ENCODE data around the gene GSTCD. TPM values are rescaled to one million over a fixed set of nuclear protein-coding genes. Genes with fewer than 3 reads are reported as not detected.
A peak's percentile ranks its signal among the peaks of the same experiment; 100 is the strongest.
"Not testable (repeated sequence)": the region's sequence is repeated elsewhere in the genome, so short reads cannot be mapped to it uniquely, and the experiment has no call there.

The GSTCD gene
- total RNA-seq, 2 experiments from 2014 or later = 20.2 to 22.3 TPM

GRCh38 chr4:105686571-105686970 is 22.0 kb upstream of the GSTCD start:
- H3K27ac ChIP-seq (ENCODE audit: low read depth, low read length, poor library complexity, severe bottlenecking) = no peak overlapping the region
- H3K4me1 ChIP-seq (ENCODE audit: insufficient read depth, low read length, poor library complexity, severe bottlenecking) = no peaks in the 10 kb centered on the region
- H3K9me2 ChIP-seq (ENCODE audit: insufficient read depth, low read length) = no peaks in the 10 kb centered on the region
- H3K4me3 ChIP-seq (ENCODE audit: low read depth, low read length, poor library complexity, severe bottlenecking) = no peak overlapping the region
- peaks cover 83% of the 10 kb centered on the region for H3K36me3 ChIP-seq (ENCODE audit: insufficient read depth, low read length)
- DNase-seq (ENCODE audit: low spot score) = no peak
- H3K9me3 ChIP-seq (ENCODE audit: low read length) = no peaks in the 10 kb centered on the region
- no TSS peak for BruUV-seq (replicated peaks)
- no peaks in the 10 kb centered on the region for H4K20me1 ChIP-seq (ENCODE audit: insufficient read depth, low read length)
- TF ChIP-seq EZH2phosphoT487 (IDR thresholded peaks at IDR 0.05; ENCODE audit: borderline replicate concordance, low read depth, low read length) (no peak), CTCF (conservative IDR thresholded peaks at IDR 0.05; ENCODE audit: low read length) (no peak)
- no peak overlapping the region for H2AFZ ChIP-seq (ENCODE audit: low read length)
- CTCF ChIA-PET (ENCODE audit: unreplicated experiment) = no interaction called here
- intact Hi-C loops (cut with micrococcal nuclease; ENCODE audit: unreplicated experiment) = no loop called here
- H3K4me2 ChIP-seq (ENCODE audit: low read length) = no peak overlapping the region
- no peaks in the 10 kb centered on the region for H3K79me2 ChIP-seq (ENCODE audit: insufficient read depth, low read depth, low read length)
- POLR2A ChIA-PET = no interaction called here

DNA sequence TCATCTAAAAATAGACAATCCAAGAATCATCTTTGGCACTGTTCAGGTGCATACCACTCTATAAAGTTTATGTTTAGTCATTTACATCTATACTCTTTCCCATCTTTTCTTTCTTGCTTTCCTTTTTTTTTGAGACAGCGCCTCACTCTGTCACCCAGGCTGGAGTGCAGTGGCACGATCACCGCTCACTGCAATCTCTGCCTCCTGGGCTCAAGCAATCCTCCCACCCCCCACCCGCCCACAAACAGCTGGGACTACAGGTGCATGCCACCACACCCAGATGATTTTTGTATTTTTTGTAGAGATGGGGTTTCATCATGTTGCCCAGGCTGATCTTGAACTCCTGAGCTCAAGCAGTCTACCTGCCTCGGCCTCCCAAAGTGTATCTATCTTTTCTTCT is 13.8 kb upstream of the GSTCD start:
- 0 out of 2 replicates have a peak, but pooled peaks have one; percentile 22 for TF ChIP-seq CTCF (conservative IDR thresholded peaks at IDR 0.05; ENCODE audit: low read length)
- H3K4me2 ChIP-seq (ENCODE audit: low read length); H2AFZ ChIP-seq (ENCODE audit: low read length); intact Hi-C loops (cut with micrococcal nuclease; ENCODE audit: unreplicated experiment); H3K9me3 ChIP-seq (ENCODE audit: low read length); H3K9me2 ChIP-seq (ENCODE audit: insufficient read depth, low read length); BruUV-seq (replicated peaks); H4K20me1 ChIP-seq (ENCODE audit: insufficient read depth, low read length); H3K4me1 ChIP-seq (ENCODE audit: insufficient read depth, low read length, poor library complexity, severe bottlenecking); H3K27ac ChIP-seq (ENCODE audit: low read depth, low read length, poor library complexity, severe bottlenecking); H3K79me2 ChIP-seq (ENCODE audit: insufficient read depth, low read depth, low read length); H3K4me3 ChIP-seq (ENCODE audit: low read depth, low read length, poor library complexity, severe bottlenecking): not testable (repeated sequence)
- H3K36me3 ChIP-seq (ENCODE audit: insufficient read depth, low read length) = peaks cover 87% of the 10 kb centered on the region
- ChIA-PET CTCF (ENCODE audit: unreplicated experiment) (interaction anchor here (0.6 kb wide), 2 partner anchors 70 to 301 kb away, joined by 4 to 6 read pairs; no protein-coding TSS in a partner anchor), POLR2A (interaction anchor here (0.9 kb wide), 1 partner anchor 21 kb away, joined by 4 read pairs; no protein-coding TSS in a partner anchor)
- DNase-seq (ENCODE audit: low spot score) = peak; percentile 6

DNA sequence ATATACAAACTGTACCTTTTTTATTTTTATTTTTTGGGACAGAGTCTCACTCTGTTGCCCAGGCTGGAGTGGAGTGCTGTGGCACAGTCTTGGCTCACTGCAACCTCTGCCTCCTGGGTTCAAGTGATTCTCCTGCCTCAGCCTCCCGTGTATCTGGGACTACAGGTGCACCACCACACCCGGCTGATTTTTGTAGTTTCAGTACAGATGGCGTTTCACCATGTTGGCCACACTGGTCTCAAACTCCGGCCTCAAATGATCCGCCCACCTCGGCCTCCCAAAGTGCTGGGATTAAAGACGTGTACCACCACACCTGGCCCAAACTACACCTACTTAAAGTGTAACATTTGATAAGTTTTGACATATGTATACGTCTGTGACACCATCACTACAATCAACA is 12.8 kb upstream of the GSTCD start:
- H3K4me3 ChIP-seq (ENCODE audit: low read depth, low read length, poor library complexity, severe bottlenecking); DNase-seq (ENCODE audit: low spot score); H2AFZ ChIP-seq (ENCODE audit: low read length); intact Hi-C loops (cut with micrococcal nuclease; ENCODE audit: unreplicated experiment); H3K9me2 ChIP-seq (ENCODE audit: insufficient read depth, low read length); H4K20me1 ChIP-seq (ENCODE audit: insufficient read depth, low read length); H3K4me2 ChIP-seq (ENCODE audit: low read length); CTCF ChIA-PET (ENCODE audit: unreplicated experiment); H3K9me3 ChIP-seq (ENCODE audit: low read length); H3K27ac ChIP-seq (ENCODE audit: low read depth, low read length, poor library complexity, severe bottlenecking); BruUV-seq (replicated peaks); H3K79me2 ChIP-seq (ENCODE audit: insufficient read depth, low read depth, low read length); H3K4me1 ChIP-seq (ENCODE audit: insufficient read depth, low read length, poor library complexity, severe bottlenecking): not testable (repeated sequence)
- peaks cover 81% of the 10 kb centered on the region for H3K36me3 ChIP-seq (ENCODE audit: insufficient read depth, low read length)
- POLR2A ChIA-PET = interaction anchor here (0.6 kb wide), 1 partner anchor 48 kb away, joined by 3 read pairs; no protein-coding TSS in a partner anchor

Data from OCI-LY7 (cell line).